Ishikawa (cell line): Measurements from ENCODE around the gene ZNF629.

Source experiments
- CEBPB ChIP-seq: IDR thresholded peaks from 2 replicates; pipeline ENCODE4 v1.6.1; 2012
- CREB1 ChIP-seq: IDR thresholded peaks from 2 replicates; pipeline ENCODE4 v1.6.1; 2012; ENCODE audit warnings: low read depth
- EP300 ChIP-seq: IDR thresholded peaks from 2 replicates; pipeline ENCODE4 v1.6.1; 2012; ENCODE audit warnings: borderline replicate concordance
- NFIC ChIP-seq: IDR thresholded peaks from 2 replicates; pipeline ENCODE4 v1.6.1; 2012
- REST ChIP-seq: IDR thresholded peaks from 2 replicates; pipeline ENCODE4 v1.6.1; 2012; ENCODE audit warnings: low read depth, mild to moderate bottlenecking
- TAF1 ChIP-seq: IDR thresholded peaks from 2 replicates; pipeline ENCODE4 v1.6.1; 2012; ENCODE audit warnings: low read depth, mild to moderate bottlenecking
- TCF12 ChIP-seq: IDR thresholded peaks from 2 replicates; pipeline ENCODE4 v1.6.1; 2012; ENCODE audit warnings: low read depth
- TEAD4 ChIP-seq: IDR thresholded peaks from 2 replicates; pipeline ENCODE4 v1.6.1; 2012
- USF1 ChIP-seq: IDR thresholded peaks from 2 replicates; pipeline ENCODE4 v1.6.1; 2012
- YY1 ChIP-seq: IDR thresholded peaks from 2 replicates; pipeline ENCODE4 v1.6.1; 2012; ENCODE audit warnings: low read depth
- TF ChIP-seq, protein P1 (sequence below): IDR thresholded peaks from 2 replicates; pipeline ENCODE4 v1.6.1; 2012

GRCh38 chr16:30745082-30745481 lies 41.9 kb downstream of the ZNF629 start:
- TF ChIP-seq NFIC (no peak), EP300 (no peak), TCF12 (no peak), USF1 (no peak), CEBPB (no peak), TEAD4 (no peak), YY1 (no peak), TAF1 (no peak), CREB1 (no peak), REST (no peak)
- TF ChIP-seq, protein P1, sequence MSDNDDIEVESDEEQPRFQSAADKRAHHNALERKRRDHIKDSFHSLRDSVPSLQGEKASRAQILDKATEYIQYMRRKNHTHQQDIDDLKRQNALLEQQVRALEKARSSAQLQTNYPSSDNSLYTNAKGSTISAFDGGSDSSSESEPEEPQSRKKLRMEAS = no peak
